Tongue (tissue), 2 donors: ENCODE data around the gene TUB. TPM values are rescaled to one million over a fixed set of nuclear protein-coding genes. Genes with fewer than 3 reads are reported as not detected.

Source experiments
- DNase-seq: peaks from one replicate; pipeline ENCODE4 v3.0.0-alpha.2; 2015
- total RNA-seq: library from RNA; depleted of rRNA; stranded (reverse); fragments of >200 nt; gene quantifications from one replicate; pipeline ENCODE4 v1.2.3, GENCODE V29; 2014

TUB gene, protein sequence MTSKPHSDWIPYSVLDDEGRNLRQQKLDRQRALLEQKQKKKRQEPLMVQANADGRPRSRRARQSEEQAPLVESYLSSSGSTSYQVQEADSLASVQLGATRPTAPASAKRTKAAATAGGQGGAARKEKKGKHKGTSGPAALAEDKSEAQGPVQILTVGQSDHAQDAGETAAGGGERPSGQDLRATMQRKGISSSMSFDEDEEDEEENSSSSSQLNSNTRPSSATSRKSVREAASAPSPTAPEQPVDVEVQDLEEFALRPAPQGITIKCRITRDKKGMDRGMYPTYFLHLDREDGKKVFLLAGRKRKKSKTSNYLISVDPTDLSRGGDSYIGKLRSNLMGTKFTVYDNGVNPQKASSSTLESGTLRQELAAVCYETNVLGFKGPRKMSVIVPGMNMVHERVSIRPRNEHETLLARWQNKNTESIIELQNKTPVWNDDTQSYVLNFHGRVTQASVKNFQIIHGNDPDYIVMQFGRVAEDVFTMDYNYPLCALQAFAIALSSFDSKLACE
- 26.2 TPM for total RNA-seq

DNA sequence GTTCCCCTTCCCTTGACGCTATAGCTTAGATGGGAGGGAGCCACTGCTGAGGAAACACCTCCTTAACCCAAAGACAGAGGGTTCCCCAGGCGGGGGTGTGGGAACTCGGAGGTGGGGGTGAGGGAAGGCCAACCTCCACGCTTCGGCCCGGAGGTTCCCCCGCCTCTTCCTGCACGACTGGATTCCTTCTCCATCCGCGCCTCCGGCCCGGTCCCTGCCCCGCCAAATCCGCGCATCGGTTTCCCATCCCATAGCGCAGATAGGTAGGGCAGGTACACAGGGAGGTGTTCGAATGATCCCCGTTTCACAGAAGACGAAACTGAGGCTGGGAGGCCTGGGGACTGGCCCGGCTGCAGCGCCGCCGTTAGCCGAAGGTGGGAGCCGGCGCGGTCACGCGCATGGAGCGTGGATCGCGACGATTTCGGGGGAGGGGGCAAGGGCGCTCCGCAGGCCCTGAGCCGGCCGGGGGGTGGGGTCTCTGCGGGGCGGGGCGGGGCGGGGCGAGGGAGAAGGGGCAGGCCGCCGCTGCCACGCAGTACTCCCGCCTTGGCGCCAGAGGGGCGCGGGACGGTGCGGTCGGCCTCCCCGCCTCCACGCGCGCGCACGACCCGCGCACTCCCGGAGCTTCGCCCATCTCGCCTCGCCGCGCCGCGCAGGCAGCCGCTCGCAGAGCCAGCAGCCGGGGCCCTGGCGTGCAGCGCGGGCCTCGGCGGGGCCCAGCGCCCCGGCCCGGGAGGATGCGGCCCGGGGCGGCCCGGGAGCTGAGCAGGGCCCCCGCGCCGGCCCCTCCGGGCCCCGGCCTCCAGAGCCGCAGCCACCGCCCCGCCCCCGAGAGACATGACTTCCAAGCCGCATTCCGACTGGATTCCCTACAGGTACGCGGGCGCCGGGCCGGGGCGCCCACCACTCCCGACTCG lies at the start of gene TUB:
TUB (plus strand) TSS at position 538 of the 917 bp plus-strand sequence; CDS start at position 838, 300 bp downstream.
- peak; percentile 61 for DNase-seq

DNA sequence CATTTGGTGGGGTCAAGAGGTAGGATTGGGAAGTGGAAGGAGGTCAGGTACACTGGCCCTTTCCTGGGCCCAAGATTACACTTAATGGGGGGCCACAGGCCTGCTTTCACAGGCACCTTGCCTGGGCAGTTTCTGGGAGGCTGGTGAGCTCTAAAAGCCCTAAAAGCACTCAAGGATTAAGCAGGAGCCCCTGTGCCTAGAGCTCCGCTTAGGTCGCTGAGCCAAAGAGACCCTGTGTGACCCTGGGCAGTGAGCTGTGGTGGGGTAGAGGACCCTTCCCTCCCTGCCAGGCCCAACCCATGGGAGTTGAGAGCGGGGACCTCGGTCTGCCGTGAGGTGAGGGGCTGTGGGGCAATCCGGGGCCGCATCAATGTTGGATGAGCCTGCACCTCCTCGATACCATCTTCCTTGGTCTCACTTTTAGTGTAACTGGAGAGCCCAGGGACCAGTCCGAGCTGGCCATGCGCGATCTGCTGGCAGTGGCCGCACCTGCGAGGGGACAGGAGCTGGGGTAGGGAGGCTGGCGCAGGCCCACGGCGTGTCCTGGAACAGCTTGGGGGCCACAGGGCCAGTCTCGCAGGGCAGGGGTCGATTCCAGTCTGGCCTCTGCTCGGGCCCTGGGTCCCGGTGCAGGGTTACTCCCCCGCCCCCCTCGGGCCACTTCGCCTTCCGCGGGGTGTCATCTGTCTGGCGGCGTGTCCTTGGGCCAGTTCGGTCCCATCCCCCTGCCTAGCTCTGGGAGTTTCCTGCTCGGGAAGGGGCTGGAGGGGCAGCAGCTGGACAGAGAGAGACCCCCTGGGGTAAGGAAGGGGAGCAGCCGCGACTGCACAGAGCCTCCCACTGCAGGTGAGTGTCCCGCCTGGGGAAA lies 49.5 kb upstream of the TUB start:
- DNase-seq, result no peak

DNA sequence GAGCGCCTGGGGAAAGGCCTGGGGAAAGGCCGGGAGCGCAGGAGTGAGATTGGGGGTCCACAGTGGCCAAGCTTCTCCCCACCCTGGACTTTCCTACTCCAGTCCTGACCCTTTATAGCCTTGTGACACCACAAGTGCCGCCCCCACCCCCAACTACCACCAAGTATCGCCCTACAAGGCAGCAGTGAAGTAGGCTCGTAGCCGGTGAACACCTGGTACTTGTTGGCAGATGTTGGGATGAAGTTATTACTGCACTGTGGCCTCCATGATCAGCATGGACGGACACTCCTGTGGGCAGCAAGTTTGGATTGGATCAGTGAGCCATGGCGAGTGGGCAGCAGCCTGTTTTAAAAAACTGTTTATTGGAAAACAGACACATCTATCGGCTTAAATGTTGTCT lies 48.9 kb upstream of the TUB start:
- no peak for DNase-seq

DNA sequence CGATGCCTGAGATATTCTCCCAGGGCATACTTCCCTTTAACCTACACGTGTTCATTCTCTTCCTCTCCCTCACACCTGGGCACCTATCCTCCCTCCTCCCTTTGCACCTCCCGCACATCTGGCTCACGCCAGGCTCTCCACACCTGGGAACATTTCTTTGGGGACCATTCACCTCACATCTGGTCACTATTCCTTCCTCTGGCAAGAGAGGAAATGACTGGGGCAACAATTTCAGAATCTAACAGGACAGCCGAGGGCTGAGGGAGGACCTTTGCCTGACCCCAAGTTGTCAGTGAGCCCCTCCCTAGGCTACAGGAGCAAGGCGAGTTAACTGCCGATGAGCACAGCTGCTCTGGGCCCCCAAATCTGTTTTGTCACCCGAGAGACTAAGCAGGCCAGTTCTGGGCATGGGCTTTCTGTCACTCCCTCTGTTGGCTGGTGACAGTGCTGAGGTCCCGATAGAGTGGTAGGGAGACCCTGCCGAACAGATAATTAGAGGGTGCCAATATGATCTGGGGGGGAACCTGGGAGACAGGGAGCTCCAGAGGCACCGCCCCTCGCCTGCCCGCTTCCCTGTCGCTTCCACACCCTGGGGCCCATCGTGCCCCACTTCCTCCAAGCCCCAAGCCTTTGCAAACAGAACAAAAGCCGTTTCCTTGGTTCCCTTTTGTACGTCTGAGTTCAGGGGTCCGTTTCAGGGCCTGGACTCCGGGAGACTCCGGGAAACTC lies 48.3 kb upstream of the TUB start:
- no peak for DNase-seq

DNA sequence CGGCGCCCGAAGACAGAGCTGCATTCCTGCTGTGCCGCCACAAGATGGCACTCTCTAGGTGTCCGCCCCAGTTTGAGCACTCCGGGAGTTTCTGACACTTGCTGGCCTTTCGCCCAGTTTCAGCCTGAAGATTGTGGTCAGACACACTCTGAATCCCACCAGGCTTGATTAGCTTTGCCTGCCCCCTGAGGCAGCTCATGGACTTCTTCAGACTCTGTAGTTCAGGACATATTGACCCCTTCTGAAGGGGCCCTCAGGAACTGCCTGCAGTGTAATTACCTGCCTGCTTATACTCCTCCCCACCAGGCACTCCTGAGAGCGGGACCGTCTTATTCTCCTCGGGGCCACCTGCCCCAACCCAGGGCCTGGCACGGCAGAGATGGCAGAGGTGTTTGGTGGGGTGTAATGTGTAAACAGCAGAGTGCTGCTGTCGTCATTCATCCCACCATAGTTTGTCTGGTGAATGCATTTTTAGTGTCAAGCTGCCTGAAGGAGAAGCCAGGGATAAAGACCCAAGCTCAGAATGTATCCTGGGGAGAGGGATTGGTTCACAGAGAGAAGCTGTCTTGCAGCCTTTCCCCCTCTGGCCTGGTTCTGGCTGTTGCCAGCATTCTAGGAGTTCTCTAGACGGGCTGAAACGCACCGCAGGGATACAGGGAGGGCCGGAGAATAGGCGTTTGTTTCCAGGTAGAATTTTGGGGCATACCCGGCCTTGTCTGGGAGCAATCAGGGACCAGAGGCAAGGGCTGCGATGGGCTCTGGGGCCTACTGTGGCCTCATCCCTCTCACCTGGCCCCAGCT lies 47.5 kb upstream of the TUB start:
- peak; percentile 93 for DNase-seq

DNA sequence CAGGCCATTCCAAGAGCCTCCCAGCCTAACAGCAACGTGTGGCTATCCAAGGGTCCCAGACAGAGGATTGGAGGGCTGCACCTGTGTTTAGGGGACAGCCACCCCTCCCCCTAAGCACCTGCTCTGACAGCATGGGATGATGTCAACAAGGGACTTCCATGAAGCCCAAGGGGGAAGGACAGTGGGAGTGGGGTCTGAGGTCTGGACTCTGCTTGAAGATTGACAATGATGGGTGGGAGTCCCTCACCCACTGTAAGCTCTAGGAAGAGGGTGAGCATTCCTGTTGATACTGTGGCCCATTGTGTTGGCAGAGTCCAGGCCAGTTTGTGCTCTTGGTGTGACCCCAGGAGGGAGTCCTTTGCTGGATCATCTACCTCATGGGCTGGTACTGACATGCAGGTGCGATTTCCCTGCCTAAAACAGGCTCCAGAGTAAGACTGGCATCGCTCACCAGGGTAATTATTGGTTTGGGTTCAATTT lies 46.9 kb upstream of the TUB start:
- DNase-seq, result no peak

DNA sequence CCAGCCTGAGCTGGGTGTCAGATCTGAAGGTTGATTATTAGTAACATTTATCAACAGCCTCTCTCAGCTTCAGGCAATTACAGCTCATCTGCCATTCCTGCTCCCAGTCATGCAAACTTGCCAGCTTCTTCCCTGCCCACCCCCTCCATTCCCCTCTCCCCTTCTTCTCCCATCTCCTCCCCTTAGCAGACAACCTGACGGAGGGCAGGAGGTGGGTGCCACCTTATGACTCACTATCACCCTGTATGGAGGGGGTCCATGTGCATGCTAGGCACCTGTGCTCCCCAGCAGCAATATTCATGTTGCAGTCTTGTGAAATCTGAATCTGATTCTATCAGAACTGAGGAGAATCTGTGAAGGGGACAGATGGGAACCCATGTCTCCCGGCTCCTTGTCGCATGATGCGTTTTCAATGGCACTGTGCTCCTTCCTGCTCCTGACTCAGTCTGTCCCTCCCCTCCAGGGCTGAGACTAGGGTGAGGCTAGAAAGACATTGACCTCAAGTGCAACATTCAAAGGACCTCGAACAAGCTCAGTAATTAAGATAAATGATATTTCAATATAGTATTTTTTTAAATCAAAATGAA lies 46.3 kb upstream of the TUB start:
- no peak for DNase-seq

DNA sequence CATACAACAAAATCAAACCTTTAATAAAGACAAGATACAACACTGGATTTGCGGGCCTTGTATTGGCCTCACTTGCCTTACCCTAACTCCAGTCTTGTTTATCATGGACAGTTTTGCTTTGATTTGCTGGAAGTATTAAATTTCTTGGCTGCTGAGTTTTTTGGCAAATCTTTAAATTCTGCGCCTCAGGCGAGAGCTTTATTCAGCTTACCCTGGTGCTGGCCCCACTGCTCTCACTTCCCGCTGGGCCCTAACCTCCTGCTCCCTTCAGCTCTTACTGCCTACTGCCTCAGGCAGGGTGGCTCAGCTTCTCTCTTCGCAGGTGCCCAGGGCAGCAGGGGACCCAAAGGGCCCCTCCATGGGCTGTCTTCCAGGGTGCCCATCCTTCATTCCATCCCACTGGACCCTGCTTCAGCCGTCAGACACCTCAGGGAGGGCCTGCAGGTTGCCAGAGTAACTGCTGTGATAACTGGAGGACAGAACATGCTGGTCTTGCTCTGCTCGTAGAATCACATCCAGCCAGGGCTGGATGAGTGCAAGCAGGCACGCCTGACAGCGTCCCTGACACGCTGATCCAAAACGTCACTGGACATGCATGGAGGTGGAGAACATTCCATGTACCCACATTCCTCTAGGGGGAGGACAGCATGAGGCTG lies 45.7 kb upstream of the TUB start:
- DNase-seq, result peak; percentile 21

DNA sequence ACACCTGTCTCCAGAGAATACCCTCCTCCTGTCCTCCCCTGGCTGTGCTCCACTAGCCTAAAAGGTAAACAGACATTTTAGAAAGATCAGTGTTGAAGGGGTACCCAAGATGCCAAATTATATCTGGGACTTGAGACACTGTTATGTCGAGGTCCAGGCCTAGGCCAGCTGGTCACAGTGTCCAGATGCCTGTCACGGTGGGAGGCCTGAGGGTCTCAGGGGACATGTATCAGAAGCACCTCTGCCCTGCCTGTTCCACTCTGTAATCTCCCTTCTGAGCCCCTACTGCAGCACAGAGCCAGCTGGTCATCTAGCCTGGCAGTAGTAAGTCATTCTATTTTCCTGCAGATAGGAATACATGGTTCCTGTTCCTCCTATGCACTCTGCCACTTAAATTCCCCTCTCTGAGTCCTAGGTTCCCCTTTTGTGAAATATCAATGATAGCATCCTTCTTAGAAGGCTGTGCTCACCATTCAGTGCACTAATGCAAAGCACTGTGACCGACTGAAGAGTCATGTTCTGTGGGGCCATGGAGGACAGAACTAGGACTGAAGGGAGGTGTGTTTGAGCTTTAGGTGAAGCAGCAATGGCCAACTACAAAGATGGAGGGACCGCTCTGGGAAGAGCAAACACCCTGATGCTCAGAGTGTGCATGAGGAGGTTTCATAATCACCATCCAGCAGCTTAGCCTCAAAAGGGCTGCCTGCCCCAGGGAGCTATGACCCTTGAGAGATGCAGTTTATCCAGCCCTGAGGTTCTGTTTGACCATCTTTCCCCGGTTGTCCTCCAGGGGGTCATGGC lies 44.8 kb upstream of the TUB start:
- DNase-seq, result no peak

DNA sequence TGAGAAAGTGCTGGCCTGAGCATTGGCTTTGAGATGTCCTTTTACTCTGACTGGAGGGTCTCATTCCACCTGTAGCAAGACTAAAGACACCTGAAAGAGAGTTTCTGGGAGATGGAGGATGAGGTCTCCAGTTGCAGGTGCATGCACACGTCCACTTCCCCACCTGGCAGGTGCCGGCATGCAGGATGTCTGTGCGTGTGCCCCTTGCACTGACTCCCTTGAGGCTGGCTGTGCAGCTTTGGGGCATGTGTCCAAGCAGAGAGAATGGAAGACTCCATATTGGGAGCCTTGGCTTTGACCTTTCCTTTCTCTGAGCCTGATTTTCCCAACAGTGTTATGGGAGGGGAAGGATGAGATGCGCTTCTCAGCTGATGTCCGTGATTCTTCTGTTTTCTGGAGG lies 44.0 kb upstream of the TUB start:
- DNase-seq, result no peak

DNA sequence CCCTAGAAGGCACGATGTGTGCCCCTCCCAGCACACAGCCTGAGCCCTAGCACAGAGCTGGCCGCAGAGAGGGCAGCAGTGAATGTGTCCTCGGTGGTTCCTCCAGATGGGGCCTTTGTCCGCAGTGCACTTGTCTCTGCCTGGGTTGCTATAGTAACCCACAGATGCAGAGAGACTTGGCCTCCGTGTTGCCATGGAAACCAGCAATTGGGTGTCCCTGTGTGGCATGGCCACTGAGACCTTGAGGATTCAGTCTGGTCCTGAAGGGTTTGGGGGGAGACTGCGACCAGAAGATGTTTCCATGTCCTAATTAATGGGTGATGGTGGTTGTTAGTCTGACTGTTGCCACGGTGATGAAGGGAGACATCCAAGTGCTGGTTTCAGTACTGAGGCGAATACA lies 42.6 kb upstream of the TUB start:
- DNase-seq, result no peak

DNA sequence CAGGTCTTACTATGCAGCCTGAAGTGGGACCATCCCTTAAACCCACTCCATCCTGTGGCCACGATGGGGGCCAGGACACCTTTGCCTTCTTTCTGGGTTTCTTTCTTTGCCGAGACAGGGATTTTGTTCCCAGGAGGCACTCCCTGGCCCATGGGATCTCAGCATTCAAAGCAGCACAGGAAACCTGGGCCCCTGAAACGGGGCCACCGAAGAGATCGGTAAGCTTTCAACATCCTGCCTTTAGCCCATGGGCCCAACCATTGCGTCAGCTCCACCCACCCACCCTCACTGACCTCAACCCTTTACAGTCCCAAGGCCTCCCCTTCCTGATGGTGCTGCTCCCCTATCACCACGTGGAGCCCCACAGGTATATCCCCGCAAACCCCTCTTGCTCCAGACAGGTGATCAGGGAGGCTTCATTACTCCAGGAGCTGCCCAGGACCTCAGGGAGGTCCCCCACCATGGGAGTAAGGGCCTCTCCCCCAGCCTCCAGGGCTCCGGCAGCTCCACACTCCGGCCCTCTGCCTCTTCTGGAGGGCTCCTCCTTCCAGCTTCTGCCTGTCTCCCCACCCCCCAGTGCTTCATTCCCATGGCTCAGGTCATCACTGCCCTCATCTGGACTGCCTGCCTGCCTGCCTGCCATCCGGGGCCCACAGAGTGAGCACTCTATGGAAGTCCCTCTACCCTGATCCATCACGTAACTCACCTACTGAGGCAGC lies 42.0 kb upstream of the TUB start:
- no peak for DNase-seq

DNA sequence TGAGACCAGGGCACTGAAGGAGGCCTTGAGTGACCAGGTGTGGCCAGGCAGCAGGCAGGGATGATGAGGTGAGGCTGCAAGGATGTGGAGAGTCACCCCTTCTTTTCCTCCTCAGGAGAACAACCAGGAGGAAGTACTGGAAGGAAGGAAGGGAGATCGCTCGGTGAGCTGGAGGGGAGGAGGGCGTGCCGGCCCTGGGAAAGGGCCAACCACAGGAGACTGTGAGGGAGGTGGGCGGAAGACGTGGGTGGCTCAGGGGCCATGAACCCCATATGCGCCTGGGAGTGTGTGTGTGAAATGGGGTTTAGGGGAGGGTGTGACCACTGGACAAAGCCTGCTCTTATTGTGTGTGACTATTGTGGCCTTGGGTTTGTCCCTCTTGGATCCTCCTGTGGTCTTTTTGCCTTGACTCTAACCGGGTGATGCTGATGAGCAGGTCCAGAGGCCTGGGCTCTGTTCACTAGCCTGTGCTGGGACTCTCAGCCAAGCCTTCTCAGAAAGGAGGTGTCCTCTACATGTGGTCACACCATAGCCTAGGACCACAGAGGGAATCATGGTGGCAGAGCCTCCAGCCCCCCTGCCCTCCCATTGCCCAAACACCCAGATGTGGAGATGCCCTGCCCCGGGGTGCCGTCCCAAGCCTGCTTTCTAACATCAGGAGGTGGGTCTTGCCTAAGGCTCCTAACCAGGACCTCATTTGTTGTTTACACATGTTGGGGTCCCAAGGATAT lies 41.3 kb upstream of the TUB start:
- DNase-seq, result no peak

DNA sequence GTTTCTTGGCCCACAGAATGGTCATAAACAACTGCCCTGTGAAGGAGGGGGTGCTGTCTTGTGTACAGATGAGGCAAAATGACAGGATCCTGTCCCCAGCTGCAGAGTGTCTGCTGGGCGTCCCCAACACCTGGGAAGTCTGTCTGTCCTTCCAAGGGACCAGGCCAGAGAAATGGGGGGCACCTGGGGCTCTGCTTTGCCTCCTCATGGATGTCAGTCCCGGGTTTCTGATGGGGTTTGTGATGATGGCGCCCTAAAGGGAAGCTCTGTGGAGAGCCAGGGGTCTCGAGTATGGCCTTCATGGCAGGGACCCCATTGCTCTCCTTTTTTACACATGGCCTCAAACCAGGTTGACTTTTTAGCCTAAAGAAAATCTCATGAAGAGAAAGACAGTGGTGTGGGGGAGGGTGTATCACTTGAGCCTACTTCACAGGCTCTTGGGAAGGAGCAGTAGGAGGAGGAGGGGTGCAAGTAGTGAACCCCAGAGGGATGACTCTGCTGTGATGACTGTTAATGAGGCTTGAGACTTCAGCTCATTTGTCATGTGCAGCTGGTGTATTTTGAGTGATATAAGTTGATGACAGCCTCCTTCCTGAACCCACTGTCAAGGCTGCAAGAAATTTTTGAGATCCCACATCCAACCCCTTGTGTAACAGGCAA lies 40.6 kb upstream of the TUB start:
- no peak for DNase-seq

DNA sequence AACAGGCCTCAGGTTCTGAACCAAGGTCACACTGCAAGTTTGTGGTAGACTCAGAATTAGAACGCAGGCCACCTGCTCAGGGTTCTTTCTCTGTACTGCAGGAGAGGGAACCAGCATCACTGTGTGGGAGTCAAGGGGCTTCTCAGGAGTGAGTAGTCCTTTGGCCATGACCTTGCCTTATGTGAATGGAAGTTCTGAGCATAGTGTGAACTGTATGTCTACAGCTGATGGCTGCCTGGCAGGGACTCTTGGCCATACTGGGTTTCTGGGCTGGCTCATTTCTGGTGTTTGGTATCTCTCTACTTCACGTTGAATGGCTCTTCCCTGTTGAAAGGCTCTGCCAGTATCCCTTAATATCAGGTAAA lies 40.1 kb upstream of the TUB start:
- DNase-seq, result no peak

DNA sequence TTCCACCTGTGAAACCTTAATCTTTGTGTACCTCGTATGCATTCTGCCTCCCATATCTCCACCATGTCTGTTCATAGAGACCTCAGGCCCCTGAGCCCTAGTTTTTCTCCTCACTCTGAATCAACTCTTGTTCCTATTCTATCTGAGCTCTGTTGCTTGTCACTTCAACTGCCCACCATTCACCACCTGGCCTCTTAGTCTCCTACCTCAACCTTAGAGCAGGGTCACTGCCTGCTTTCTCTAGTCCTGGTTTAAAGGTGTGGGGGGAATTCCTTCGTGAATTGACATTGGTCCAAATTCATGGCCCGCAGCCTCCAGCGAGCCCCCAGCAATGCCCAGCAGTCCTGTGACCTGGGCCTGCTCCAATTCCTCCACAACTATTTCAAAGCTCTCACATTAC lies 39.4 kb upstream of the TUB start:
- no peak for DNase-seq

DNA sequence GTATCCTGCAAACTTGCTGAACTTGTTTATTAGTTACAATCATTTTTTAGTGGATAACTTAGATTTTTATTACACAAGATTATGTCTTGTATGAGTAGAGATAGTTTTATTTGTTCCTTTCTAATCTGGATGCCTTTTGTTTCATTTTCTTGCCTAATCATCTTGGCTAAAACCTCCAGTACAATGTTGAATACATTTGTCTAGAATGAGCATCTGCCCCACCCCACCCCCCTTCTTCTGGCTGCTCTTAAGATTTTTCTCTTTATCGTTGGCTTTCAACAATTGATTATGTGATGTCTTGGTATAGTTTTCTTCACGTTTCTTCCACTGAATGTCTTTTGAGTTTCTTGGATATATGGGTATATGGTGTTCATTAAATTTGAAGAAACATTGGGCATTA lies 37.3 kb upstream of the TUB start:
- no peak for DNase-seq
